Activated T-cell treated with anti-CD3 and anti-CD28 coated beads, Interleukin-2, amount 50 U/mL, for 4 hours (primary cell): ENCODE measurements around the gene LAS1L. TPM values are rescaled to one million over a fixed set of nuclear protein-coding genes. Genes with fewer than 3 reads are reported as not detected.
"Not testable (repeated sequence)": the region's sequence is repeated elsewhere in the genome, so short reads cannot be mapped to it uniquely, and the experiment has no call there.

Source experiments
- ATAC-seq, 2 donors: fragments of 200-7000 bp; cut with Tn5 transposase; one replicate each; pipeline ENCODE4 v1.10.0; 2021
- DNase-seq: peaks from one replicate; pipeline ENCODE4 v3.0.0-alpha.2; 2020
- H3K27me3 Mint-ChIP-seq: one replicate; pipeline ENCODE4 v1.8.0; 2021; ENCODE audit warnings: low read depth, mixed read lengths
- H3K36me3 Mint-ChIP-seq: one replicate; pipeline ENCODE4 v1.8.0; 2022; ENCODE audit warnings: mixed read lengths; ENCODE audit not compliant: insufficient read depth
- H3K4me1 Mint-ChIP-seq: one replicate; pipeline ENCODE4 v1.8.0; 2021; ENCODE audit warnings: low read depth, mixed read lengths
- H3K4me3 Mint-ChIP-seq: one replicate; pipeline ENCODE4 v1.8.0; 2021; ENCODE audit warnings: mild to moderate bottlenecking, moderate library complexity, mixed read lengths
- H3K9me3 Mint-ChIP-seq: one replicate; pipeline ENCODE4 v1.8.0; 2021; ENCODE audit warnings: mixed read lengths
- total RNA-seq, 3 donors: library from RNA; stranded (reverse); gene quantifications; one replicate each; pipeline ENCODE4 v1.2.1, GENCODE V29; 2021

Gene LAS1L
- total RNA-seq, 3 donors from 2014 or later: 86.9 to 88.4 (median 87.6) TPM

- H3K36me3 Mint-ChIP-seq: no peaks in the 10 kb centered on the region
- no peaks in the 10 kb centered on the region for H3K4me1 Mint-ChIP-seq
These were observed 46.1 kb downstream of the LAS1L start for GRCh38 chrX:65488495-65488894.

GRCh38 chrX:65480960-65481359, 53.6 kb downstream of the LAS1L start:
- Mint-ChIP-seq H3K4me3 (no peak overlapping the region), H3K27me3 (no peaks in the 10 kb centered on the region), H3K4me1 (no peaks in the 10 kb centered on the region), H3K9me3 (peaks cover 4% of the 10 kb centered on the region), H3K36me3 (peaks cover 6% of the 10 kb centered on the region)
- DNase-seq (no peak), ATAC-seq (no peak)

More at GRCh38 chrX:65488495-65488894, 46.1 kb downstream of the LAS1L start:
- Mint-ChIP-seq H3K27me3 (no peaks in the 10 kb centered on the region), H3K4me3 (no peak overlapping the region), H3K9me3 (no peaks in the 10 kb centered on the region)
- DNase-seq (no peak), ATAC-seq (no peak)

- not testable (repeated sequence) for ATAC-seq, H3K4me3 Mint-ChIP-seq, H3K27me3 Mint-ChIP-seq, H3K9me3 Mint-ChIP-seq, H3K4me1 Mint-ChIP-seq, DNase-seq, H3K36me3 Mint-ChIP-seq
These were observed 55.5 kb downstream of the LAS1L start for GRCh38 chrX:65479102-65479501.

GRCh38 chrX:65476564-65476963, 58.0 kb downstream of the LAS1L start:
- DNase-seq (no peak), ATAC-seq (no peak)
- H3K9me3 Mint-ChIP-seq: peaks cover 4% of the 10 kb centered on the region
- no peak overlapping the region for H3K4me3 Mint-ChIP-seq
- H3K36me3 Mint-ChIP-seq: peaks cover 8% of the 10 kb centered on the region
- H3K27me3 Mint-ChIP-seq: no peaks in the 10 kb centered on the region
- H3K4me1 Mint-ChIP-seq: no peaks in the 10 kb centered on the region

- DNase-seq: no peak
- ATAC-seq: no peak
- no peak overlapping the region for H3K4me3 Mint-ChIP-seq
- no peaks in the 10 kb centered on the region for H3K27me3 Mint-ChIP-seq
- H3K4me1 Mint-ChIP-seq: no peaks in the 10 kb centered on the region
- no peaks in the 10 kb centered on the region for H3K36me3 Mint-ChIP-seq
- H3K9me3 Mint-ChIP-seq: peaks cover 3% of the 10 kb centered on the region
These were observed 71.0 kb downstream of the LAS1L start for GRCh38 chrX:65463550-65463949.

Other genes with a start within 250 kb of the LAS1L start
- 100 to 1,000 TPM; 403 to 452 (median 429) TPM for gene MSN, start 132.9 kb upstream of the LAS1L start, total RNA-seq